Colonic mucosa (tissue), 4 donors: ENCODE data around the gene DOK5. TPM values are rescaled to one million over a fixed set of nuclear protein-coding genes. Genes with fewer than 3 reads are reported as not detected.

ENCODE experiments used
- DNase-seq: peaks from one replicate; pipeline ENCODE4 v3.0.0-alpha.2; 2020
- H3K27ac ChIP-seq: fragments of 200-600 bp; one replicate; pipeline ENCODE4 v1.8.0; 2021
- H3K27me3 ChIP-seq: fragments of 200-600 bp; one replicate; pipeline ENCODE4 v1.8.0; 2021
- H3K36me3 ChIP-seq: fragments of 200-600 bp; one replicate; pipeline ENCODE4 v1.8.0; 2021
- H3K4me1 ChIP-seq: fragments of 200-600 bp; one replicate; pipeline ENCODE4 v1.8.0; 2021; ENCODE audit warnings: mild to moderate bottlenecking
- H3K4me3 ChIP-seq: fragments of 200-600 bp; one replicate; pipeline ENCODE4 v1.8.0; 2021
- H3K9ac ChIP-seq, 2 donors: one replicate each; pipeline ENCODE4 v1.7.0; 2013; ENCODE audit warnings: control low read depth in 2 of 2, low read depth in 2 of 2, low read length in 2 of 2
- H3K9me3 ChIP-seq: fragments of 200-600 bp; one replicate; pipeline ENCODE4 v1.8.0; 2021
- CTCF ChIP-seq: fragments of 200-600 bp; IDR thresholded peaks from one replicate; pipeline ENCODE4 v1.8.0; 2022; ENCODE audit warnings: antibody characterized with exemption, mild to moderate bottlenecking
- intact Hi-C: fragments of 100-400 bp; cut with DNase I; formaldehyde crosslinking; loops from one replicate; pipeline ENCODE4 v1.14.1; 2022
- total RNA-seq, 2 donors: library from RNA; stranded (reverse); fragmentation: NEBNext Ultra II Directional in 1 of 2; extraction: Animal tissue kit (Norgen Biotek cat#: 25700) in 1 of 2; gene quantifications; one replicate each; pipeline ENCODE4 v1.2.1, GENCODE V29; 2021
- donor health status: healthy.
- donor health status: DM: no; HTN: no; CAD: no.
- donor health status: DM: no; HTN: no; CAD: no.

DOK5 gene
- total RNA-seq, 2 donors from 2014 or later: 0.80 TPM; not detected in 1

GRCh38 chr20:54608039-54608745, 132.8 kb downstream of the DOK5 start:
- no peak for TF ChIP-seq CTCF
- no peaks in the 10 kb centered on the region for H3K27me3 ChIP-seq
- H3K4me1 ChIP-seq: no peaks in the 10 kb centered on the region
- H3K9me3 ChIP-seq: no peaks in the 10 kb centered on the region
- H3K27ac ChIP-seq: no peak overlapping the region
- no peaks in the 10 kb centered on the region for H3K36me3 ChIP-seq
- H3K4me3 ChIP-seq: no peak overlapping the region
- intact Hi-C loops: no loop called here
- DNase-seq: no peak
- no peak overlapping the region for H3K9ac ChIP-seq

- DNase-seq: no peak
- Histone ChIP-seq H3K9ac (no peak overlapping the region), H3K4me3 (no peak overlapping the region), H3K4me1 (no peaks in the 10 kb centered on the region), H3K27me3 (no peaks in the 10 kb centered on the region), H3K9me3 (no peaks in the 10 kb centered on the region), H3K27ac (no peak overlapping the region), H3K36me3 (no peaks in the 10 kb centered on the region)
- intact Hi-C loops: no loop called here
- no peak for TF ChIP-seq CTCF
These were observed 133.6 kb downstream of the DOK5 start for GRCh38 chr20:54608943-54609342.

GRCh38 chr20:54611708-54612412, 136.5 kb downstream of the DOK5 start:
- no peaks in the 10 kb centered on the region for H3K9me3 ChIP-seq
- no peaks in the 10 kb centered on the region for H3K27me3 ChIP-seq
- no peaks in the 10 kb centered on the region for H3K4me1 ChIP-seq
- no peak for TF ChIP-seq CTCF
- H3K4me3 ChIP-seq: no peak overlapping the region
- no peak for DNase-seq
- H3K36me3 ChIP-seq: no peaks in the 10 kb centered on the region
- H3K27ac ChIP-seq: no peak overlapping the region
- intact Hi-C loops: no loop called here
- no peak overlapping the region for H3K9ac ChIP-seq

GRCh38 chr20:54618412-54618811, 143.0 kb downstream of the DOK5 start:
- no peak for TF ChIP-seq CTCF
- no peak for DNase-seq
- Histone ChIP-seq H3K36me3 (no peaks in the 10 kb centered on the region), H3K4me3 (no peak overlapping the region), H3K27ac (no peak overlapping the region), H3K4me1 (no peaks in the 10 kb centered on the region), H3K9me3 (no peaks in the 10 kb centered on the region), H3K9ac (no peak overlapping the region), H3K27me3 (no peaks in the 10 kb centered on the region)
- intact Hi-C loops: no loop called here

GRCh38 chr20:54619181-54619580, 143.8 kb downstream of the DOK5 start:
- Histone ChIP-seq H3K36me3 (no peaks in the 10 kb centered on the region), H3K9ac (no peak overlapping the region), H3K27me3 (no peaks in the 10 kb centered on the region), H3K4me1 (no peaks in the 10 kb centered on the region), H3K4me3 (no peak overlapping the region), H3K27ac (no peak overlapping the region), H3K9me3 (no peaks in the 10 kb centered on the region)
- no peak for TF ChIP-seq CTCF
- DNase-seq: no peak
- intact Hi-C loops: no loop called here
